HG03432 (cell line): ENCODE results near the gene ADPRHL1.
"Not testable (repeated sequence)": the region's sequence is repeated elsewhere in the genome, so short reads cannot be mapped to it uniquely, and the experiment has no call there.

Source experiments
- ATAC-seq: cut with Tn5 transposase; IDR thresholded peaks from one replicate; pipeline ENCODE4 v1.9.1; 2021; ENCODE audit warnings: mild to moderate bottlenecking, moderate library complexity; ENCODE audit not compliant: unreplicated experiment

The ADPRHL1 gene

DNA sequence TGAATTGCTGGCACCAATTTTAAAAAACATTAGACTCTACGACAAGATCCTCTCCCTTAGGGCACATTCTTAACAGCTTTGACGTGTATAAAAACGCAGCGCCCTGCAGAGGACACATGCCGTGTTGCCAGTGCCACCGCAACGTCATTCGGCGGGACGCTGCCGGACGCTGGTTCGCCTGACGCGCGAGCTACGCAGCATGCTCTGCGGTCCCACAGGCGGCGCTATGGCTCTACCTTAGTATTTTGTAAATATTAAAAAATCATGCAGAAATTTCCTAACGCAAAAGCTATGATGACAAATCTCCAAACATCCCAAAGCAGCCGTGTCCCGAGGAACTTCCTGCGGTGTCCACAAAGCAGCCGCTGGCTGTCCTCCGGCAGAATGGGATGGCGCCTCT, 4.2 kb upstream of the ADPRHL1 start:
- no peak for ATAC-seq

DNA sequence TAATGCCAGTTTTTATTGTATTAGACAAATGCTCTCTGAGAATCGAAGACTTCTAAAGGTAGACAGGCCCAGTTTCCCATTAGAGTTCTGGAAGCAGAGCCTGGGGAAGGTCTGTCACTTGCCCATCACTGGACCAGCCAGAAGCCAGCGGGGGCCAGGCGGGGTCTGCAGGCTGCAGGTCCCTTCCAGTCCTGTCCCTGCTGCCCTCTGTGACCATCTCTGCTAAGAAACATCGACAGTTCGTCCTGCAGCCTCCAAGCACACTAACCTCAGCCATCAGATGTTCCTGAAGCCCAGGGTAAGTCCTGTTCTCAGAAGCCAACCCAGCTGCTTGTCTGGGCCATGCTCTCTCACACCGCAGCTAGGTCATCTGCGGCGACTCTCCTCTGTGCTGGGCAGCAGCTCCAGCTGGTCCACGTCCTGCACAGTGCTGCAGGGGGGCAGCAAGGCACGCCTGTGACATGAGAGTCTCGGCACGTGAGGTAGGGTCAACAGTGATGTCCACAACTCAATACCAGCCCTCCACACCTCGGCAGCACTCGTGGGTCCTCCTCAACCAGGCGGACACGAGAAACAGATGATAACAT, 2.9 kb upstream of the ADPRHL1 start:
- ATAC-seq, result no peak

DNA sequence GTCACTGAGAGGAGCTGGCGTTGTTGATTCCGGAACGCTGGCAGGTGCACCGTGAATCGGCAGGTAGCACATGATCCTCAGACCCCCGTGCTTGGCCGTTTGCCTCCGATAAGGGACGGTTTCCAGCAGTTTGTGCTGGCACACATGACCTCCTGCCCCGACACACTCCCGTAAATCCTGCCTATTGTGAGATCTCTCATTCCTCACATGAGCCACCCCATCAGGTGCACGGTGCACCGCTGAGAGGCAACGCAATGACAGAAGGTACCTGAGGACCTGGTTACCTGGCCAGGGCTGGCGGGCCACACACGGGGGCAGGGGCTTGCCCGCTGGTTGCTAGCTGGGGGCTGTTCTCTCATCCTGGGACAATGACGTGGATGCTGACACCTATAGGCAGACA, 2.1 kb upstream of the ADPRHL1 start:
- no peak for ATAC-seq

DNA sequence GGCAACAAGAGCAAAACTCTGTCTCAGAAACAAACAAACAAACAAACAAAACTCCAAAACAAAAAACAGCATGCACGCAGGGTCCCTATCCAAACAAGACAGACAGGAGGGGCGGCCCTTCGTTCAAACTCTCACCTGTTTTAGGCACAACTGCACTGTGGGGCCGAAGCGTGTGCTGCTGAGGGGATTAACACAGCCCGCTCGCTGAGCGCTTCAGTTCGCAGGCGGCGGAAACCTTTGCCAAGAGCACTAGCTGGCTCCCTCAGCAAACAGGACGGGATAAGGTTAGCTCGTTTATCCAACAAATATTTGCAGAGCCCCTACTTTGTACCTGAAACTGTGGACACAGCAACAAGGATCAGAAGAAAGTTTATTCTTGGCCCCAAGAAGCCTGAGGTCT, 1.6 kb upstream of the ADPRHL1 start:
- no peak for ATAC-seq

DNA sequence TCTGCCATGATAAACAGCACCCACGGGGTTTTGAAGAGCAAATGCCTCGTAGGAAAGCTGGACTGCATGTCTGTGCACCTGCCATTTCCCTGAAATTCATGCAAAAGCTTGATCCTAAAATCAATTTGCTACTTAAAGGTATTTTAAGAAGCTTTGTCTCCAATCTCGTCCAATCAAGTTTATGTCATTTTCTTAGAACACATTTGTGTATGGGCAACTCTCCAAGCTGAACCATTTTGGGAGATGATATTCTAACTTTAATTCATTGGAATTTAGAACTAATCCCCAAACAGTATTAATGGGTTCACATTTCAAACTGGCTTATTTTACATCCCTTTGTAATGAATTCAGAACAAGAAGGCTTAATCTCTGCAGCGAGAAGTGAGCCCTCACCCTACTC, 822 bp downstream of the ADPRHL1 start:
- no peak for ATAC-seq

DNA sequence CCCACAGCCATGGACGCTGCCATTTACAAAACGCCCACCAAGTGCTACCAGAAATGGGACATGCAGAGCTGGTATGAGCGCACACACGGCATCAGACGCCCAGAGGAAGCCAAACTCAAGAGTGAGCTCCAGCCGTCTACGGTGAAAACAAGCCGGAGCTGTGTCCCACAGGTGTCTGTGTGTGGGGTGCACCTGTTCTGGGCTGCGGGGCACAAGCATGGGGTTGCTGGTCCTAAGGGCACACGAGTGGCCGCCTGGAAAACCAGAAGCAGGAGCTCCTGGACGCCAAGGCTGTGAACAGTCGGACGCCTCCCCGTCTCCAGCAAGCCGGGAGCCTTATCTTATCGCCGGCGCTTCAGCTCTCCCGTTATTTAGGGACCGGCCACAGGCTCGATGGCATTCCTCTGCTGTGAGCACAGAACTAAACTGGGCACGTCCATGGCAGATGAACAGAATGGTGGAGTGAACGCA, 1.3 kb downstream of the ADPRHL1 start:
- no peak for ATAC-seq

DNA sequence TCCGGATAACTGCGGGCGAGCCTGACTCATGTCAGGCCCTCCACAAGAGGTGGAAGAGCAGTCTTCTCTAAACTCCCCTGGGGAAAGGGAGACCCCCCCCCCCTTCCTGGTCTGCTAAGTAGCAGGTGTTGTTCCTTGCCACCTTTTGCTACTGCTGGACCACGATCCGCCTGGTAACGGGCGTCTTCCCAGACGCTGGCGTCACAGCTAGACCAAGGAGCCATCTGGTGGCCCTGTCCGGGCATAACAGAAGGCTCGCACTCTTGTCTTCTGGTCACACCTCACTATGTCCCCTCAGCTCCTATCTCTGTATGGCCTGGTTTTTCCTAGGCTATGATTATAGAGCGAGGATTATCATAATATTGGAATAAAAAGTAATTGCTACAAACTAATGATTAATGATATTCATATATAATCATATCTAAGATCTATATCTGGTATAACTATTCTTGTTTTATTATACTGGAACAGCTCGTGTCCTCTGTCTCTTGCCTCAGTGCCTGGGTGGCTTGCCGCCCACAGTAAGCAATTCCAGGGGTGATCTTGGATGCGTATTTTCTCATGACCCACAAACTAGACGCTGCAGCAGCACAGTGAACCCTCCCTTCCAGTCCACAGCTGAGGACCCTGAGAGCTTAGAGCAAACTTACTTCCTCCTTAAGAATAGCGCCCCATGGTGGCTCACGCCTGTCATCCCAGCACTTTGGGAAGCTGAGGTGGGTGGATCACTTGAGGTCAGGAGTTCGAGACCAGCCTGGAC, 2.2 kb downstream of the ADPRHL1 start:
- not testable (repeated sequence) for ATAC-seq

DNA sequence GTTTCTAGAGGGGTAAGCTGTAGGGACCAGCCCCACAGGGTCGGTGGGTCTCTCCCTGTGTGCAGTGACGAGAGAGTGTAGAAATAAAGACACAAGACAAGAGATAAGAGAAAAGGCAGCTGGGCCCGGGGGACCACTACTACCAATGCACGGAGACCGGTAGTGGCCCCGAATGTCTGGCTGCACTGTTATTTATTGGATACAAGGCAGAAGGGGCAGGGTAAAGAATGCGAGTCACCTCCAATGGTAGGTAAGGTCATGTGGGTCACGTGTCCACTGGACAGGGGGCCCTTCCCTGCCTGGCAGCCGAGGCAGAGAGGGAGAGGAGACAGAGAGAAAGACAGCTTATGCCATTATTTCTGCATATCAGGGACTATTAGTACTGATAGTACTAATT, 2.9 kb downstream of the ADPRHL1 start:
- ATAC-seq, result not testable (repeated sequence)

DNA sequence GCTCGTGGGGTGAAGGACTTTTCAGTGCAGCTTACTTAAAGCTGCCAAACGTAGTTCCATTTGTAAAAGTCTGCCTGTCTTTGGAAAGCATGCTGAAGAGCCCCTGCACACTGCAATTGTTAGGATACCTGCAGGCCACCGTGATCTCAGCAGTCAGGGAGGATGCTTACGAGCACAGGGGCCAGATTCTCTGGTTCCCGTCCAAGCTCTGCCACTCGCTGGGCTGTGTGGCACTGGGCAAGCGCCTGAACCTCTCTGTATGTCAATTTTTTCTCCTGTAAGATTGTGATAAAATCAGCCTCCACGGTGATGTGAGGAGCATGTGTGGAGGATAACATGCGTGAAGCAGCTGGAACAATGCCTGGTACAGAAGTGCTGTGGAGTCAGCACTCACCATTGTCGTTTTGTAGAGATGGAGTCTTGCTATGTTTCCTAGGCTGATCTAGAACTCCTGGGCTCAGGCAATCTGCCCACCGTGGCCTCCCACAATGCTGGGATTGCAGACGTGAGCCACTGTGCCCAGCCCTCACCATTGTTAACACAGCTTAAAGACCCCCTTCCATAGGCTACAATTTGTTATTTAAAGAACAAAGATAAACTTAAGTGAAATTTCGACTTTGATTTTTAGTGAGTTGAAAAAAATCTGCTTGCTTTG, 3.5 kb downstream of the ADPRHL1 start:
- ATAC-seq, result no peak

DNA sequence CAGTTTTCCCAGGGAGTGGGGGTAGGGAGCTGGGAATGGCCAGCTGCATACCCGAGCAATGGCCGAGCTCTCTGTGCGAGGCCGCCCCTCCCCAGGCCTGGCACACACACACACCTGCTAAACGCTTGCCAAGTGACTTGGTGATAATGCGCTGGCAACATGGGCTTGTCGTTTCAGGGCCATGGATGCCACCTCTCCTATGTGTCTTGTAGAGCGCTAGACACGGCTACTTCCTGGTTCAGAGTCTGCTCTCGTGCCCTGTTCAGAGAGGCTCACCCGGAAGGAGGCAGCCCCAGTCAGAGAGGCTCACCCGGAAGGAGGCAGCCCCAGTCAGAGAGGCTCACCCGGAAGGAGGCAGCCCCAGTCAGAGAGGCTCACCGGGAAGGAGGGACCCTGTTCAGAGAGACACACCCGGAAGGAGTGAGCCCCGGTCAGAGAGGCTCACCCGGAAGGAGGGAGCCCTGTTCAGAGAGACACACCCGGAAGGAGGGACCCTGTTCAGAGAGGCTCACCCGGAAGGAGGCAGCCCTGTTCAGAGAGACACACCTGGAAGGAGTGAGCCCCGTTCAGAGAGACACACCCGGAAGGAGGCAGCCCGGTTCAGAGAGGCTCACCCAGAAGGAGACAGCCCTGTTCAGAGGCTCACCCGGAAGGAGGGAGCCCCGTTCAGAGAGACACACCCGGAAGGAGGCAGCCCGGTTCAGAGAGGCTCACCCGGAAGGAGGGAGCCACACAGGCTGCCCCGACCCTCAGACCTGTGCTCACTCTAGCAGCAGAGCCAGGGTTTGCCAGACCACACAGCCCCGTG, 4.2 kb downstream of the ADPRHL1 start:
- peak; percentile 33 for ATAC-seq

DNA sequence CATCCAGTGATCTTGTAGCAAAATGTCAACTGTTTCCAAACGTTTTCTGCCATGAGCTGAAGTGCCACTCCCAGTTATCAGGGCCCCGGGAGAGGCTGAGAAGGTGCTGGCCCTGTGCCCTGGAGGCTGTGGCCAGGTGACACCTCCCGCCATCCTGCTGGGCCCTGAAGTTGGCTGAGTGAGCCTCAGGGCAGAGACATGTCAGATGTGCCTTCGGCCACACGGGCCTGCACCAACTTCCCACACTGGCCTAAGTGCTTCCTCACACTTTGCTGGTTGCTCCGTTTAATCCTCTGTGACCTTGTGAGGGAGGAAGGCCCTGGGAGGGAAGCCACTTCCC, 4.8 kb downstream of the ADPRHL1 start:
- no peak for ATAC-seq

DNA sequence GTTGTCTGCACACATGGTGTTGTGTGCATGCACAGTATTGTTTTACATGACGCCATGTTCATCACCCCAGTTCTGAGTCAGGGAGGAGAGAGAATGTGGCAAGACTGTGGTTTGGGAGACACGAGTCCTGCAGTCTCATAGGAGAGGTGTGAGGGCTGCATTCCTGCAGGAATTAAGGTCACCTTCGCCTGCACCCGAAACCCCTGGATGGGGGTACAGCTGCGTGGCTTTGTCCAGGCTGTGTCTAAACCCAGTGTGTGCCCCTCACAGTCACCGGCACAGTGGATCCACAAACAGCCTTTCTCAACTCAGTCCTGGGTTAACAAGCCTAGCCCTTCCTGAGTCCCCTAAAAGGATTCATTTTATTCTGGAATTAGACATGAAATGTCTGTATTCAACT, 5.7 kb downstream of the ADPRHL1 start:
- no peak for ATAC-seq

DNA sequence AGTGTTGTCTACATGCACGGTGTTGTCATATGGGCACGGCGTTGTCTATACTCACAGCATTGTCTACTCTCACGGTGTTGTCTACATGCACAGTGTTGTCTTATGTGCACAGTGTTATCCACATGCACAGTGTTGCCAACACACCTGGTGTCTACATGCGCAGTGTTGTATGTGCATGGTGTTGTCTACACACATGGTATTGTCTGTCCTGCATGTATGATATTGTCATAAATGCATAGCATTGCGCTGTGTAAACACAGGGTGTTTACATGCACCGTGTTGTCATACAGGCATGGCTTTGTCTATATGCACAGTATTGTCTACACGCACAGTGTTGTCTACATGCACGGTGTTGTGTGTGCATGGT, 6.8 kb downstream of the ADPRHL1 start:
- ATAC-seq, result no peak

DNA sequence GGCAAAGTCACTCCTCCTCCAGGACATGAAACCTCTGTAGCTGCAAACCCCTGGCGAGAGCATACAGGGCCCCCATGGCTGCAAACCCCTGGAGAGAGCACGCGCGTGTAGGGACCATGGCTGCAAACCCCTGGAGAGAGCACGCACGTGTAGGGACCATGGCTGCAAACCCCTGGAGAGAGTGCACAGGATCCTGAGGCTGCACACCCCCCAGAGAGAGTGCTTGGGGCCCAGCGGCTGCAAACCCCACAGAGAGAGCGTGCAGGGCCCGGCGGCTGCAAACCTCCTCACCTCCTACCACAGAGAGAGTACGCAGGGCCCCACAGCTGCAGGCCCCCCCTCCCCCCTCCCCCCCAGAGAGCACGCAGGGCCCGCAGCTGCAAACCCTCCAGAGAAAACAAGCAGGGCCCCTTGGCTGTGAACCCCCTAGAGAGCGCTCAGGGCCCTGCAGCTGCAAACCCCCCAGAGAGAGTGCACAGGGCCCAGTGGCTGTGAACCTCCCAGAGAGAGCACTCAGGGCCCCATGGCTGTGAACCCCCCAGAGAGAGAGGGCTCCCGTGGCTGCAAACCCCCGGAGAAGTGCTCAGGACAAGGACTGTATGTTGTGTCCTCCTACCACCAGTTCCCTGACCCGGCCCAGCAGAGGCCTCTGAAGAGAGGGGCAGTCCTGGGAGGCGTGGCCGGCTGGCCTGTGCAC, 7.3 kb downstream of the ADPRHL1 start:
- ATAC-seq, result peak; percentile 80

DNA sequence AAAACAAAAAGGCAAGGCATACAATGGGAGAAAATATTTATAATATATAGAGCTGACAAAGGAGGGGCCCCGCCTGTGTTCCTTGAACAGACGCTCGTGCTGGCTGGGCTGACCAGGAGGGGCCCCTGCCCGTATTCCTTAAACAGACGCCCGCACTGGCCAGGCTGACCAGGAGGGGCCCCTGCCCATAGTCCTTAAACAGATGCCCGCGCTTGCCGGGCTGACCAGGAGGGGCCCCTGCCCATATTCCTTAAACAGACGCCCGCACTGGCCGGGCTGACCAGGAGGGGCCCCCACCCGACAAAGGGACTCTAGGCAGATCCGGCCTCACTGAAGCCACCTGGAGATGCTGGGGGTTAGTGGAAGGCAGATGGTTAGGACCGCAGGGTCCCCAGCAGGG, 9.3 kb downstream of the ADPRHL1 start:
- ATAC-seq, result no peak

DNA sequence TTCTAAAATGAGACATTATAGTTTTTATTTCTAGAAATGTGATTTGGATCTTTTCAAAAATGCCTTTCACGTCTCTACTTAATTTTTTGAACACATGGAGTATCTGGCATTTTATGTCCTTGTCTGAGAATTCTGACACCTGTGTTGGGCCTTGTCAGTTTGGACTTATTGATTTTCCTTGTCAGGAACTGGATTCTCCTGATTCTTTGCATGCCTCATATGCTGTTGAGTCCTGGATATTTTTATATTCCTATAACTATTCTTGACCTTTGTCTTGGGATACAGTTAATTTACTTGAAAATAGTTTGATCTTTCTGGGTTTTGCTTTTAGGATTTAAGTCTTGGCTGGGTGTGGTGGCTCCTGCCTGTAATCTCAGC, 10.3 kb downstream of the ADPRHL1 start:
- no peak for ATAC-seq

DNA sequence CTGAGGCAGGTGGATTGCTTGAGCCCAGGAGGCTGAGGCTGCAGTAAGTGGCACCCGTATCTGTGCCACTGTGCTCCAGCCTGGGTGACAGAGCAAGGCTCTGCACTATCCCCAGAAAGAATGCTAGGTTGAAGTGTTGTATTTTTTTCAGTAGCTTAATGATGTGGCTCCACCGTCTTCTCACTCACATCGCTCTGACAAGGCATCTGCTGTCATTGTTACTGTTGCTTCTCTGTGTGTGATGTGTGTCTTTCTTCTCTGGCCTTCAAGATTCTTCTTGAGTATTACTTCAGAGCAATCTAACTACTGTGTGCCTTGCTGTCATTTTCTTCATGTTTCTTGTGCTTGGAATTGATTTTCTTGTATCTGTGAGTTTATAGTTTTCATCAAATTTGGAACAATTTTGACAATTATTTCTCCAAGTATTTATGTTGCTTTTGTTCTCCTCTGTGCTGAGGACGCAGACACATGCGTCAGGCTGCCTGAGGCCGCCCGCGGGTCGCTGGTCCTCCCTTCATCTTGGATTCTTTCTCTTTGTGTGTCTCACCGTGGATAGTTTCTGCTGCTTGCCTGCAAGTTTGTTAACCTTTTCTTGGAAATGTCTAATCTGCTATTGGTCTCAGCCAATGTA, 10.8 kb downstream of the ADPRHL1 start:
- ATAC-seq, result no peak

DNA sequence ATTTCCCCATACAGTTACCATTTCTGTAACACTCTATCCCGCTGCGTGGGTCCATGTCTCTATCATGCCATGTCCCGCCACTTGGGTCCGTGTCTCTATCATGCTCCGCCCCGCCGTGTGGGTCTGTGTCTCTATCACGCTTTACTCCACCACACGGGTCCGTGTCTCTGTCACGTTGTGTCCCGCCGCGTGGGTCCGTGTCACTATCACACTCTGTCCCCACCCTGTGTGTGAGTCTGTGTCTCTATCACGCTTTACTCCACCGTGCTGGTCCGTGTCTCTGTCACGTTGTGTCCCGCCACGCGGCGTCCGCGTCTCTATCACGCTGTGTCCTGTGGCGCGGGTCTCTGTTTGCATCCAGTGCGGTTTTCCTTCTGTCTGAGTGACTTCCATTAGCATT, 11.6 kb downstream of the ADPRHL1 start:
- no peak for ATAC-seq

DNA sequence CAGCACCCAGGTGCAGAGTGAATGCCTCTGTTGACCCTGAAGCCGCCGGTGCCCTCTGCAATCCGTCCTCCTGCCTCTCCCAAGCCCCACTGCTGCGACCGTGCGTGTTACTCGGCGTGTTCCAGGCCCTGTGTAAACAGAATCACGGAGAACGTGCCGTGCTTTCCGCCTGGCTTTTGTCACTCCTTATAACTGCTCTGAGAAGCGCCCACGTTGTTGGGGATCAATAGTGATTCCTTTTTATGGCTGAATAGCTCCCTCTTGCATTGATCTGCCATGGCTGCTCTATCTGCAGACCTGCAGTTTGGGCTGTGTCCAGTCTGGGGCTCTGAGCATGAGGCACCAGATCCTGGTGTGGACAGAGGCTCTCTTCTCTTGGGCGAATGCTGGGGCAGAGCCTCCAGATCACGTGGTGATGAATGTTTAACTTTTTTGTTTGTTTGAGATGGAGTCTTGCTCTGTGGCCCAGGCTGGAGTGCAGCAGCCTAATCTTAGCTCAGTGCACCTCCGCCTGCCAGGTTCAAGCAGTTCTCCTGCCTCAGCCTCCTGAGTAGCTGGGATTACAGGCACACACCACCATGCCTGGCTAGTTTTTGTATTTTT, 15.8 kb downstream of the ADPRHL1 start:
- no peak for ATAC-seq

DNA sequence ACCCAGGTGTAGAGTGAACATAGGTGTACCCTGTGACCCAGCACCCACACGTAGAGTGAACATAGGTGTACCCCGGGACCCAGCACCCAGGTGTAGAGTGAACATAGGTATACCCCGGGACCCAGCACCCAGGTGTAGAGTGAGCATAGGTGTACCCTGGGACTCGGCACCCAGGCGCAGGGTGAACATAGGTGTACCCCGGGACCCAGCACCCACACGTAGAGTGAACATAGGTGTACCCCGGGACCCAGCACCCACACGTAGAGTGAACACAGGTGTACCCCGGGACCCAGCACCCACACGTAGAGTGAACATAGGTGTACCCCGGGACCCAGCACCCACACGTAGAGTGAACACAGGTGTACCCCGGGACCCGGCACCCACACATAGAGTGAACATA, 16.4 kb downstream of the ADPRHL1 start:
- not testable (repeated sequence) for ATAC-seq
